ENCODE results near the gene CRYBA4. TPM values are rescaled to one million over a fixed set of nuclear protein-coding genes. Genes with fewer than 3 reads are reported as not detected.
A peak's percentile ranks its signal among the peaks of the same experiment; 100 is the strongest.

Gene CRYBA4
- total and polyA plus RNA-seq, 2 of the 13 experiments (the other 11 are each of a cell fraction or from before 2014, with no cell fraction given): not detected

GRCh38 chr22:26589845-26590736 is 31.7 kb upstream of the CRYBA4 start, which contains the start of gene TPST2 (continued):
- TF ChIP-seq NONO (IDR thresholded peaks at IDR 0.05): no peak
- no peak for TF ChIP-seq NONO (CRISPR knock-in tag; conservative IDR thresholded peaks at IDR 0.05)
- TF ChIP-seq ONECUT2 (CRISPR knock-in tag; IDR thresholded peaks at IDR 0.05): no peak
- TF ChIP-seq ZNF678 (CRISPR knock-in tag; IDR thresholded peaks at IDR 0.05): no peak
- no peak for TF ChIP-seq TFDP1 (CRISPR knock-in tag; IDR thresholded peaks at IDR 0.05; ENCODE audit: borderline replicate concordance)
- TF ChIP-seq ZFP91 (CRISPR knock-in tag; IDR thresholded peaks at IDR 0.05; ENCODE audit: borderline replicate concordance): 0 out of 2 replicates have a peak, but pooled peaks have one; percentile 27
- no peak for TF ChIP-seq MAF1 (CRISPR knock-in tag; IDR thresholded peaks at IDR 0.05; ENCODE audit: borderline replicate concordance)
- TF ChIP-seq ZNF747 (CRISPR knock-in tag; IDR thresholded peaks at IDR 0.05; ENCODE audit: borderline replicate concordance): no peak
- no peak for TF ChIP-seq ZNF776 (CRISPR knock-in tag; IDR thresholded peaks at IDR 0.05)
- TF ChIP-seq SMYD3 (CRISPR knock-in tag; IDR thresholded peaks at IDR 0.05): no peak
- 0 out of 2 replicates have a peak, but pooled peaks have one; percentile 1 for TF ChIP-seq ZNF761 (CRISPR knock-in tag; conservative IDR thresholded peaks at IDR 0.05)
- TF ChIP-seq ZNF329 (CRISPR knock-in tag; IDR thresholded peaks at IDR 0.05; ENCODE audit: low read depth): no peak; the same call in 1 of the 2 replicates
- TF ChIP-seq ZNF234 (CRISPR knock-in tag; conservative IDR thresholded peaks at IDR 0.05): no peak
- TF ChIP-seq ZNF816 (CRISPR knock-in tag; IDR thresholded peaks at IDR 0.05; ENCODE audit: borderline replicate concordance): no peak
- TF ChIP-seq ZFP36 (IDR thresholded peaks at IDR 0.05; ENCODE audit: borderline replicate concordance, low read depth, low read length, partially characterized antibody): peak; percentile 19
- no peak for TF ChIP-seq DRAP1 (CRISPR knock-in tag; IDR thresholded peaks at IDR 0.05)
- TF ChIP-seq ZNF773 (CRISPR knock-in tag; IDR thresholded peaks at IDR 0.05; ENCODE audit: borderline replicate concordance): no peak
- no peak for TF ChIP-seq ZFP82 (CRISPR knock-in tag; IDR thresholded peaks at IDR 0.05; ENCODE audit: borderline replicate concordance)
- TF ChIP-seq NFIC (IDR thresholded peaks at IDR 0.05; ENCODE audit: low read length): no peak
- no peak for TF ChIP-seq PPARG (CRISPR knock-in tag; conservative IDR thresholded peaks at IDR 0.05)
- TF ChIP-seq GABPB1 (CRISPR knock-in tag; IDR thresholded peaks at IDR 0.05): peak; percentile 21; the same call in 1 of the 2 replicates
- no peak for TF ChIP-seq HNRNPL (IDR thresholded peaks at IDR 0.05; ENCODE audit: low read depth, low read length)
- TF ChIP-seq PHF5A (CRISPR knock-in tag; IDR thresholded peaks at IDR 0.05; ENCODE audit: low read depth, unreplicated experiment): no peak
- no peak for TF ChIP-seq RARG (CRISPR knock-in tag; IDR thresholded peaks at IDR 0.05; ENCODE audit: low read depth)
- TF ChIP-seq ZSCAN25 (CRISPR knock-in tag; IDR thresholded peaks at IDR 0.05): no peak
- no peak for TF ChIP-seq ARNT (IDR thresholded peaks at IDR 0.05)
- TF ChIP-seq ZBTB37 (CRISPR knock-in tag; IDR thresholded peaks at IDR 0.05): no peak
